Endodermal cell (in vitro differentiated cells): ENCODE results near the gene BUB1B. TPM values are rescaled to one million over a fixed set of nuclear protein-coding genes. Genes with fewer than 3 reads are reported as not detected.
A peak's percentile ranks its signal among the peaks of the same experiment; 100 is the strongest.

Experiments used
- DNase-seq: peaks from one replicate; pipeline ENCODE4 v3.0.0-alpha.2; 2017
- H3K27ac ChIP-seq: 2 replicates; pipeline ENCODE4 v1.5.1; 2013; ENCODE audit warnings: mild to moderate bottlenecking, low read depth, low read length, moderate library complexity
- H3K27me3 ChIP-seq: 2 replicates; pipeline ENCODE4 v1.6.1; 2013; ENCODE audit warnings: mild to moderate bottlenecking, low read length, moderate library complexity; ENCODE audit not compliant: insufficient read depth, control insufficient read depth, poor library complexity, severe bottlenecking
- H3K36me3 ChIP-seq: 2 replicates; pipeline ENCODE4 v1.7.0; 2013; ENCODE audit warnings: mild to moderate bottlenecking, low read length, moderate library complexity; ENCODE audit not compliant: control insufficient read depth, insufficient read depth
- H3K4me1 ChIP-seq: one replicate; pipeline ENCODE4 v1.7.0; 2013; ENCODE audit warnings: low read length; ENCODE audit not compliant: control insufficient read depth, insufficient read depth
- H3K4me3 ChIP-seq: 2 replicates; pipeline ENCODE4 v1.5.1; 2013; ENCODE audit warnings: mild to moderate bottlenecking, low read length, moderate library complexity
- H3K9ac ChIP-seq: 2 replicates; pipeline ENCODE4 v1.6.1; 2013; ENCODE audit warnings: mild to moderate bottlenecking, low read length, moderate library complexity; ENCODE audit not compliant: poor library complexity, severe bottlenecking; ENCODE audit errors: extremely low read depth
- H3K9me3 ChIP-seq: 2 replicates; pipeline ENCODE4 v1.6.1; 2013; ENCODE audit warnings: mild to moderate bottlenecking, low read length, moderate library complexity; ENCODE audit not compliant: control insufficient read depth
- H3K27ac Mint-ChIP-seq: 2 replicates; pipeline ENCODE4 v1.8.0; 2020; ENCODE audit warnings: mixed read lengths
- H3K27me3 Mint-ChIP-seq: 2 replicates; pipeline ENCODE4 v1.8.0; 2021; ENCODE audit warnings: mild to moderate bottlenecking, mixed read lengths; ENCODE audit not compliant: insufficient read depth
- H3K36me3 Mint-ChIP-seq: 2 replicates; pipeline ENCODE4 v1.8.0; 2020; ENCODE audit warnings: low read depth, mixed read lengths
- H3K4me1 Mint-ChIP-seq: 2 replicates; pipeline ENCODE4 v1.8.0; 2020; ENCODE audit warnings: mixed read lengths
- H3K4me3 Mint-ChIP-seq: 2 replicates; pipeline ENCODE4 v1.8.0; 2020; ENCODE audit warnings: mild to moderate bottlenecking, moderate library complexity, mixed read lengths
- H3K9me3 Mint-ChIP-seq: 2 replicates; pipeline ENCODE4 v1.8.0; 2020; ENCODE audit warnings: mild to moderate bottlenecking, mixed read lengths
- WGBS, 2 experiments: methylation state at CpG; one replicate each; pipeline versions ENCODE4 v1.1.5 to v1.1.7; 2013; ENCODE audit warnings: missing lambda C conversion rate in 2 of 2, mixed read lengths in 1 of 2; ENCODE audit not compliant: insufficient coverage in 1 of 2, insufficient read length in 1 of 2; 5-methylcytosine and 5-hydroxymethylcytosine counted together
- total RNA-seq, 2 donors: library from RNA; stranded (reverse); fragmentation: NEBNext Ultra II Directional in 1 of 2; extraction: Animal tissue kit (Norgen Biotek cat#: 25700) in 1 of 2; gene quantifications; 2 replicates in 1 of 2; 3 replicates in 1 of 2; pipeline ENCODE4 v1.2.1, GENCODE V29; 2021
- TF ChIP-seq, protein P1 (sequence below): fragments of 200-600 bp; sonication (generic); conservative IDR thresholded peaks from 2 replicates; pipeline ENCODE4 v1.5.0; 2021; ENCODE audit warnings: antibody characterized with exemption, mild to moderate bottlenecking

Gene BUB1B
- total RNA-seq, 2 donors from 2014 or later = 58.6 to 108 TPM

- Histone ChIP-seq H3K9me3 (no peaks in the 10 kb centered on the region), H3K4me3 (no peak overlapping the region), H3K36me3 (no peaks in the 10 kb centered on the region), H3K9ac (no peak overlapping the region), H3K4me1 (no peaks in the 10 kb centered on the region), H3K27ac (no peak overlapping the region), H3K27me3 (peaks cover 19% of the 10 kb centered on the region)
- Mint-ChIP-seq H3K4me3 (no peak overlapping the region), H3K27ac (no peak overlapping the region), H3K9me3 (no peaks in the 10 kb centered on the region), H3K27me3 (peaks cover 18% of the 10 kb centered on the region), H3K36me3 (no peaks in the 10 kb centered on the region), H3K4me1 (no peaks in the 10 kb centered on the region)
- WGBS, 2 experiments = 84 to 98% methylated on average over 8 to 9 of the region's 9 CpGs
- DNase-seq = peak; percentile 47
- TF ChIP-seq, protein P1, sequence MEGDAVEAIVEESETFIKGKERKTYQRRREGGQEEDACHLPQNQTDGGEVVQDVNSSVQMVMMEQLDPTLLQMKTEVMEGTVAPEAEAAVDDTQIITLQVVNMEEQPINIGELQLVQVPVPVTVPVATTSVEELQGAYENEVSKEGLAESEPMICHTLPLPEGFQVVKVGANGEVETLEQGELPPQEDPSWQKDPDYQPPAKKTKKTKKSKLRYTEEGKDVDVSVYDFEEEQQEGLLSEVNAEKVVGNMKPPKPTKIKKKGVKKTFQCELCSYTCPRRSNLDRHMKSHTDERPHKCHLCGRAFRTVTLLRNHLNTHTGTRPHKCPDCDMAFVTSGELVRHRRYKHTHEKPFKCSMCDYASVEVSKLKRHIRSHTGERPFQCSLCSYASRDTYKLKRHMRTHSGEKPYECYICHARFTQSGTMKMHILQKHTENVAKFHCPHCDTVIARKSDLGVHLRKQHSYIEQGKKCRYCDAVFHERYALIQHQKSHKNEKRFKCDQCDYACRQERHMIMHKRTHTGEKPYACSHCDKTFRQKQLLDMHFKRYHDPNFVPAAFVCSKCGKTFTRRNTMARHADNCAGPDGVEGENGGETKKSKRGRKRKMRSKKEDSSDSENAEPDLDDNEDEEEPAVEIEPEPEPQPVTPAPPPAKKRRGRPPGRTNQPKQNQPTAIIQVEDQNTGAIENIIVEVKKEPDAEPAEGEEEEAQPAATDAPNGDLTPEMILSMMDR = no peak
These were observed 85.0 kb downstream of the BUB1B start for GRCh38 chr15:40245666-40246450.

DNA sequence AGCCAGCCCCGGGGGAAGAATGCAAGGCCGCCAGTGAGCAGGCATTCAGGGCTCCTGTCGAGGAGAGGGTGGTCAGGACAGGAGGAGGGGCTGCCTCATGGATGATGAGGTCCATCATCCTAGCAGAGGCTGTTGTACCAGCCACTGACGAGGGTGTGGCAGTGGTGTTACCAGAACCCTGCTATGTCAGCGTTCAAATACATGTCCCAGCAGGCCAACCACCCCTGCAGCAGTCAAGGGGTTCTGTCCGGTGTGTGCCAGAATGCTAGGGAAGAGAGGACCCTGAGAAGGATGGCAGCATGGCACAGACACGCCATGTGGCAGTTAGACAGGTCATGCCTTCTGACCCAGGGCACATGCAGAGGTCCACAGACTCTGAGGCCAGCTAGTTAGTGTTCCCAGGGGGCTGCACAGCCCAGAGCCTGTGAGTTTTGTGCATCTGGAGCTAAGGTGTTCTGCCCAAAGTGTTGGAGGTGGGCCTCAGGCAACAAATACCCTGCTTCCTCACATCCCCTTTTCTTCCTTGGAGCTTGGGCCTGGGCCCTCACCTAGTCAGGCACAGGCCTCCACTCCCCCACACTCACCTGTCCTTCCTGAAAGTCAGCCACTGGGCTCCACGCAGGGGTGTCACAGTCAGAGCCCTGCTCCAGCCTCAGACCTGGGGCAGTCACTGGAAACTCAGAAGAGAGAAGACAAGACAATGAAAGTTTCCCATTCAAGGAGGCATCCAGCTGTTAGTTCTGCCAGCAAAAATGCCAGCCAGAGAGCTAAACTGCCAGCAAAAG lies 85.8 kb downstream of the BUB1B start:
- no peak overlapping the region for H3K4me3 ChIP-seq
- peaks cover 28% of the 10 kb centered on the region for H3K27me3 ChIP-seq
- Mint-ChIP-seq H3K36me3 (no peaks in the 10 kb centered on the region), H3K9me3 (no peaks in the 10 kb centered on the region), H3K4me3 (no peak overlapping the region), H3K27me3 (peaks cover 25% of the 10 kb centered on the region), H3K27ac (no peak overlapping the region), H3K4me1 (no peaks in the 10 kb centered on the region)
- H3K4me1 ChIP-seq = no peaks in the 10 kb centered on the region
- H3K9ac ChIP-seq = no peak overlapping the region
- 86 to 90% methylated on average over 7 to 8 of the region's 8 CpGs for WGBS, 2 experiments
- peak; percentile 34 for DNase-seq
- H3K27ac ChIP-seq = no peak overlapping the region
- no peaks in the 10 kb centered on the region for H3K36me3 ChIP-seq
- H3K9me3 ChIP-seq = no peaks in the 10 kb centered on the region
- TF ChIP-seq, protein P1 = no peak

DNA sequence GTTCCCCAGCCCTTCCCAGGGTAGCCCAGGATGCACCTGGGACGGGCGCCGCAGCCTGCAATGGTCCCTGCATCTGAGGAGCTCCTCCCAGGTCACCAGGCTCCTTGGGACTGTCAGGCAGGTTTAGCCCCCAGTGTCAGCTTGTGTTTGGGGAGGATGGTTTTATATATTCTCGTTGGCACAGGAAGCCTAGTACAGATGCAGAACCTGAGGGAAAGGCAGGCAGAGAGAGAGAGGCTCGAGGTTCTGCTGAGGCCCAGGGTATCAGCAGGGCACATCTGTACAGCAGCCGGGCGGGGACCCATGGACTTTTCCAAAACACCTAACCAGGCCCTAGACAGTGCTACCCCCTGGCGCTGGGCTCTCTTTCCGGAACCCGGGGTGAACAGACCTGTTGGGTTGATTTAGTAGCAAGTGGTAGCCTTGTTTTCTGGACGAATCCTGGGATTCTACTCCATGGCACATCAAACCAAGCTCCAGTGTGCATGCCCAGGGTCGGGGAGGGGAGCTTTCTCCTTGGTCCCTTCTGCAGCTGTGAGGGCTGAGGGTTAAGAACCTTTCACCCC lies 86.6 kb downstream of the BUB1B start:
- H3K27me3 ChIP-seq = peaks cover 36% of the 10 kb centered on the region
- TF ChIP-seq, protein P1 = no peak
- H3K9ac ChIP-seq = no peak overlapping the region
- H3K4me3 ChIP-seq = no peak overlapping the region
- Mint-ChIP-seq H3K27me3 (peaks cover 32% of the 10 kb centered on the region), H3K9me3 (no peaks in the 10 kb centered on the region), H3K36me3 (no peaks in the 10 kb centered on the region), H3K27ac (no peak overlapping the region), H3K4me1 (no peaks in the 10 kb centered on the region), H3K4me3 (no peak overlapping the region)
- DNase-seq = peak; percentile 38
- WGBS, 2 experiments = 88 to 100% methylated on average over 4 to 12 of the region's 12 CpGs
- no peaks in the 10 kb centered on the region for H3K4me1 ChIP-seq
- no peak overlapping the region for H3K27ac ChIP-seq
- no peaks in the 10 kb centered on the region for H3K9me3 ChIP-seq
- no peaks in the 10 kb centered on the region for H3K36me3 ChIP-seq
